HG02981 (cell line): ENCODE data around the gene AP2S1.
"Not testable (repeated sequence)": the region's sequence is repeated elsewhere in the genome, so short reads cannot be mapped to it uniquely, and the experiment has no call there.

Source experiments
- ATAC-seq: cut with Tn5 transposase; IDR thresholded peaks from one replicate; pipeline ENCODE4 v1.9.1; 2021; ENCODE audit warnings: mild to moderate bottlenecking, moderate library complexity; ENCODE audit not compliant: unreplicated experiment

AP2S1 gene

DNA sequence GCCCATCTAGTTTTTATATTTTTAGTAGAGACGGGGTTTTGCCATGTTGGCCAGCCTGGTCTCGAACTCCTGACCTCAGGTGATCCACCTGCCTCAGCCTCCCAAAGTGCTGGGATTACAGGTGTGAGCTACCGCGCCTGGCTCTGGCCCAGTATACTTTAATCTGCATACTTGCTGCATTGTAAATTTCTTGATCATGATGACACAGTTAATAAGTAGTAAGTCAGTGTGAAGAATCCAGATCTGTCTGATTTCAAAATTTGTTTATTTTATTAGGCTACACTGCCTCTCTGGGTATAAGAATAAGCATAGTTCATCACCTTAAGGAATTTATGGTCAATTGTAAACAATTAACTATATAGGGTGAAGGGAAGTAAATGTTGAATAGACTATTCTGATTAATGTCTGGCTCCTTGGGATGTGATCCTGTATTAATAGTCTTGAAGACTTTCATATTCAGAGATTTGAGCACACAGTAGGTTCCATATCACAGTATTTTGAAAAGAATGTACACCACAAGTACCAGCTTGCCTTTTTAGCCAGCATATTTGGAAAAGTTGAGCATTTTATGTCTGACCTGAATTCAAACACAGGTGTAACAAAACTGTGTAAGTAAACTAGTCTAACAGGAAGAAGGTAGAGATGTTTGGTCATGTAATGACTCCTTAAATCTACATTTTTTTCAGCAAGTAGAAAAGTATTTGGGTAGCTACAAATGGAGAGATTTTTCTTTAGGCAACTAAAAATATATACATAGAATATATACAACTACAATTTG is 17.6 kb upstream of the AP2S1 start:
- ATAC-seq = no peak

DNA sequence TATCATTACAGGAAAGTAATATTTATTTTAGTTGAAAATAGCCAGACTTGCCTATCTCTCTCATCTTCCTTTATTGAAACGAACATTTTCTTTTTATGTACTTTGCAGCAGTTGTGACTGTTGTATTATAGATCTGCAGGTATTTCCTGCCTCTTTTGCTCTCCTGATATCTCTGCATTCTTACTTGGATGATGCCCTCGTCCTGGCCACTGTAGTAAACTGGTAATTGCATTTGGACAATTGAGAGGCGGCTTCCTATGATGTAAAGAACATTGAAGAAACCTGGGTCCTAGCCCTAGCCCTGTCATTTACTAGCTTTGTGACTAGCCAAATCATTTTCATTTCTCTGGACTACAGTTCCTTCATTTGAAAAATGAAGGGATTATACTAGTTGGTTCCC is 16.5 kb upstream of the AP2S1 start:
- no peak for ATAC-seq

DNA sequence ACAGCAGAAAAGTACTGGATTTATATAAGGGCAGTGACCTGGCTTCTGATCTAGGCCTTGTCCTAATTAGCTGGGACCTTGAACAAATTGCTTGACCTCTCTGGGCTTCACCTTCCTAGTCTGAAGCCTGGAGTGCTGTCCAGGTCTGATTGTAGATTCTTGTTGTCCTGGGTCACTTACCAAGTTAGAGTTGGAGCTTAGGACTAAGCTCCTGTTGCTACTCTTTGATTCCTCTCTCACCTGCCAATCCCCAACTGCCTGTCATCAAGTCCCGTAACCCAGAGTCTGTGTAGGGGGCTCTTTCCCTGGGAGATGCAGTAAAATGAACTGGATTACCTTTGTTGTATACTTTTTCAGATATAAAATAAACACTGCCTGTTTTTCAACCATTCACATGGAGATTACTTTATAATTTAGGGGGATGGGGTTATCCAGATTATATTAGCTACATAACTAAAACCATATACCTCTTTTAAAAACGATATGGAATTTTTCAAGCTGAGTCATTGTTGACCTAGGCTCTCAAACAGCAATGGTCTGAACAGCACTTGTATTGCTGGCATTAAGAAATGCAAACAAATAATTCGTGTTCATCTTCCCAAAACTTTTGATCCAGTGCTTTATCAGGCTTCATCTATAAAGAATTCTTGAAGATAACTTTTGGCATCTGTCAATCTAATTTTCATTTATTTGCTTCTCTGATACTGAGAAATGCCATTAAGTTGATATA is 15.9 kb upstream of the AP2S1 start:
- no peak for ATAC-seq

DNA sequence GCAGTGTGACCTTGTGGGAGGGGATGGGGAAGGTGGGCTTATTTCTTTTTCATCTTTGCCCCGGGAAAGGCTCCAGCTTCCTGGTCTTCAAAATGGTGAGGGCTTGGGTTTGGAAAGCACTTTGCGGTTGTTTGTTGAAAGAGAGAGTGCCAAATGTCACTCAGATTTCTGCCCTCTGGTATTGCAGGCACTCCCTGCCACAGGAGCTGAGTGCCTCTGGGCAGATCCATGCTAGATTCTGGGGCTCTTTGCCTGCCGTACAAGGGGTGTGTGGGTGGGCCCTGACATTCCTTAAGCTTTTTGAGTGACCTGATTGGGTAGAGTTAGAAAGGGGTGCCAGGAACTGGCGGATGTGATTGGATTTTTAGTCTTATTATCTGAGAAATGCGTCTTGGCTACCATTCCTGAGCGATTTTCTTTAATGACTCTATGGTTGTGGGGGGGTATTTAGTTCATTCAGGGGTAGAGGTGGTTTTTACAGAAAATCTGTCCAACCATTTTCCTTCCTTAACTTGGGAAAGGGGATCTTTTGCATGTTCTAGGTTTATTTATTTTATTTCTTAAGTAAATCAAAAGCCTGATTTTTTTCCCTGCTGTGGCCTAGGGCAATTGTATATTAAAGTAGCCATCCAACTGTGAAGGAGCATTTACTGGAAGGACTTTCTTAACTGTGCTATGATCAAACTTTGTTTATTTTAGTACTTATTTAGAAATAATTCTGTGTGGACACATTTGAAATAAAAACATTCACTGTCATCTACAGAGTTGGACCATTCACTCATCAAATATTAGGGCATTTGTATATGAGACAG is 13.4 kb upstream of the AP2S1 start:
- ATAC-seq = no peak

DNA sequence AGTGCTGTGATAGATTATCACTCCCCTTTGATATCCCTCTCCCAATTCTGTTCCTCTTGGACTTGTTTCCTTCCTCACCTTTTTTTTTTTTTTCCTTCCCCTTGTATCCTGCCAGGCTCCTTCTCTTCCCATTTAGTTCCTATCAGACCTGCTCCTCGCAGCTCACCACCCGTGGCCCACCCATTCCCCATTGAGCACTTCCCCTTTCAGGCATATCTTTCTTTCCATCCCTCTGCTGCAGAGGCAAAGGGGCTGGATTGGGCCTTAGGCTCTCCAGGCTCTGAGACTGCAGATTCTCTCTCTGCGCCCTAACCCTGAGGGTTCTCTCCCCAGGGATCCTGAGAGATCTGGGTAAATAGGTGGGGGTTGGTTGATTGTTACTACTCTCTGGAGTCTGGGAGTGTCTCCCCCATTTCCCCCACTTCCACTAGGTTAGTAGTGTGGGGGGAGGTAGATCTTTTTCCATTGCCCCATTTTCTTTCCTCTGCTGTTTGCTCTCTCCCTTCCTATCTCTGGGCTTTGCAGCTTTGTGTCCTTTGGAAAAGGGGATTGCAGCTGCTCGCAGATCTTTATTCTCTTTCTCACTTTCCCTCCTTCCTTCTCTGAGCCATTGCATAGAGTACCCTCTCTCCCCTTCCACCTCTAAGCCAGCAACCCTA is 12.5 kb upstream of the AP2S1 start:
- ATAC-seq = no peak

DNA sequence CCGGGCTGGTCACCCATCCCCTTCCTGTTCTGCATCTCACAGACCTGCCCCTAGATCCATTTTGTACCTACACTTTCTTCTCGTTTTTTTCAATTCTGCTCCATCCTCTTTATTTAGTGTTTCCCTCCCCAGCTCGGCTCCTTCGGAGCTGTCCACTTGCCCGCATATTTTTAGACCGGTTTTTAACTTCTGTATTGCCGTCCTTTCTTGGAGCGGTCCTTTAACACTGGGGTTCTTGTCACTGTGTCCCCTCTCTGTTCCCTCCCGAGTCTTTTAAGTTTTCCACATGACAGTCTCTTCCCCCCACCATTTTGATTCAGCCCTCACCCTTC is 11.8 kb upstream of the AP2S1 start:
- no peak for ATAC-seq

DNA sequence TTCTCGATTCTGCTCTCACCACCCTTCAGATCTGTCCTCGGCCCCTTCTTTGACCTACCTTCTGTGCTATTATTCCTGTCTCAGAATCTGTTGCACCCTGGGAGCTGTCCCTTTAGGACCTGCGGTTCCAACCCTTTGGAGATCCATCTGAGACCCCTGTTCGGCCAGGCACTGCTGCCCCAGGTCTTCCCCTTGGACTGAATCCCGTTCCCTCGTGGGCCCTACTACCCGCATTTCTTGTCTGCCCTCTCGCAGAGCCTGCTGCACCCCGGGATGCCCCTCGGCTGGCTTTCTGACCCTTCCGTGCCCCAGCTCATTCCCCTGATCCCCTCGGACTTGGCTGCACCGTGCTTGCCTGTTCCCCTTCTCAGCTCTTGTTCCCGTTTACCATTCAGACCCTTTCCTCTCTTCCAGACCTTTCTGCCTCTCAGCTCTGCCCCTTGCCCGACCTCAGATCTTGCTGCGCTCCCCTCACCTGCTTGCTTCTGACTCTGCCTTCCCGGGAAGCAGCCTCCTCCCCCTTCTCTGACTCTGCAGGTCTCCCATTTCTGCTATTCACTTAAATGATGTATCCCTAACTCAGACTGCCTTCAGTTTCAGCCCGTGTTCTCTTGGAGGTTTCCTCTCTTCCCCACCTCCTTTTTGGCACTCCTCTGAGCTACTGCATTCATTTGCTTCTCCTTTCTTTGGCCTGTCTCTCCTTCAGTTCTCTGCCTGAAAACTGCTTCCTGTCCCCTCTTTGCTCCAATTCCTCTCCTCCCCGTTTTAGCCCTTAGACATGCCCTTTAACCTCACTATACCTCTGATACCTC is 11.3 kb upstream of the AP2S1 start:
- ATAC-seq = no peak

DNA sequence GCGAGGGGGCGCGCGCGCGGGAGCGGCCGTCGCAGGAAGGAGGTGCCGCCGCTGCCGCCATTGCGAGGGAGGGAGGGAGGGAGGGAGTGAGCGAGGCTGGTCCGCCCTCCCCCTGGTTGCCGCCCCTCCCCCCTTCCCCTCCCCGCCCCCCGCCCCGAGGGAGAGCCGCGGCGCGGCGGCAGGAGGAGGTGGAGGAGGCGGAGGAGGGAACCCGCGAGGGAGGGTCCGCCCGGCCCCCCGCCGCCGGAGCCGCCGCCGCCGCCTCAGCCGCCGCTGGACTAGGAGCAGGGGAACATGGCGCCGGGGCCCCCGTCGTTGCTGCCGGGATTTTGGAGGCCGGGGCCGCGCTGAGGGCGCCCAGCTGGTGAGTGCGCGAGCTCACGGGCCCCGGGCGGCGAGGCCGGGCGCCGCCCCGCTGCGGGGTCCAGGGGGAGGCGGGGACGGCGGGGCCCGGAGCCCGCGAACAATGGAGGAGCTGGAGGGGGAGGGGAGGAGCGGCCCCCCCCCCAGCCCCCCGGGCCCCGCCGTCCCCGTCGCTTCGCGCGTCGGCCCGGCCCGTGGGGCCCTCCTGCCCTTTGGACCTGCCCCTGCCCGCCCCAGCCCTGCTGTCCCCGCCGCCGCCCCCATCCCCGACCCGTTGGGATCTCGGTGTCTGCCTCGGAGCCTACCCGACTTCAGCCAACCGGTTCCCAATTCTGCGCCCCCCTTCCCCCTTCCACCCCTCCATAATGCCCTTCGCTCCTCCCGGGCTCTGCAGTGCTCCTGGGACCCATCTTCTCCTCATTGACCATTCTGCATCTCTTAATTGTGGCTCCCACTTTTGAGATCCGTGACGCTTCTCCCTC is 10.4 kb upstream of the AP2S1 start, which contains the start of gene ARHGAP35:
ARHGAP35 (plus strand) TSS at position 152 of the 845 bp plus-strand sequence. CDS start 57,679 bp downstream, outside the sequence.
- peak; percentile 22 for ATAC-seq

DNA sequence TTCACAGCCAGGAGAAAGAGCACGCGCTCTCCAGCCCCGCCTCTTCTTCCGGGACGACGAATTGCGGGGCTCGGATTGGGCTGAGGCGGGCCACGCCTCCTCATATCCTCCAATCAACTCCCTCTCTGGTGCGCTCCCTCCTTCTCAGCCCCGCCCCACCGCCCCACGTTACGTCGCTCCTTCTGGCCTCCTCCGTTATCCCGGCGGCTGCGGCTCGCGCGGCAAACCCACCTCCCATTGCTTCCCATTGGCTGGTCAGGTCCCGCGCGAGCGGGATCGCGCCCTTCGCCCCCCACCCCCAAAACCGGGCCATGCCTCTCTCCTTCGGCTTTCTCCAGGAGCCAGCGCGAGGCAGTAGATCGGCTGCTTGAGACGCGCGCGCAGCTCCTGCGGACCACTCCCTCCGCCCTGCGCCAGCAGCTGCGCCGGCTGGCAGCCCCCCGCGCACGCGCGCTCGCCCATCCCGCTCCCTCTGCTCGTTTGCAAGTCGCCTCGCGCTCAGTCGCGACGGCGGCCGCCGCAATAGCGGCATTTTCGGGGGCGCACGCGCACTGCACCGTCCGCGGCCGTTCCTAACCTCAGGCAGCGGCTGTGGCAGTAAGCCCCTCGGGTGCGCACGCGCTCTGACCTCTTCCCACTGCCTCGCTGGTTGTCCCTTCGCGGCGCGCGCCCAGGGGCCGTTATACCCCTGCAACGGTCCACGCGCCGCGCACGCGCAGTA is 9.6 kb upstream of the AP2S1 start:
- ATAC-seq = peak; percentile 74

DNA sequence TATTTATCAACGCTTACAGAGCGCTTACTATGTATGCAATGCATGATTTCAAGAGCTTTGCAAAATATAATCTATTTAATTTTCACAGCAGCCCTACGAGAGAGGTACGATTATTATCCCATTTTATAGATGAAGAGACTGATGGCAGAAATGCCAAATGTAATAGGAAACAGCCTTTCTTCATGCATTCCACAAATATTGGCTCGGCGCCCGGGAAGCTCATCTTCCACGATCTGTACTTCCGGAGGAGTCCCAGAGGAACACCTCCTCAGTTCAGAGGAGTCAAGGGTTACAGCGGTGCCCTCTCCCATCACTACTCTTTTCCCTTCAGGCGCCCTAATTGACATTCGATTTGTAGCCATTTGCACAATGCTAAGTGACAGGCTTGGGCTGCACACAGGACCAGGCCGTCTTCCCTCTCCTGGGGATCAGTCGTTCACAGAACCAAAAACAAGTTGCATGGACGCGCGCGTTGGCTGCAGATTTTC is 9.0 kb upstream of the AP2S1 start:
- no peak for ATAC-seq

DNA sequence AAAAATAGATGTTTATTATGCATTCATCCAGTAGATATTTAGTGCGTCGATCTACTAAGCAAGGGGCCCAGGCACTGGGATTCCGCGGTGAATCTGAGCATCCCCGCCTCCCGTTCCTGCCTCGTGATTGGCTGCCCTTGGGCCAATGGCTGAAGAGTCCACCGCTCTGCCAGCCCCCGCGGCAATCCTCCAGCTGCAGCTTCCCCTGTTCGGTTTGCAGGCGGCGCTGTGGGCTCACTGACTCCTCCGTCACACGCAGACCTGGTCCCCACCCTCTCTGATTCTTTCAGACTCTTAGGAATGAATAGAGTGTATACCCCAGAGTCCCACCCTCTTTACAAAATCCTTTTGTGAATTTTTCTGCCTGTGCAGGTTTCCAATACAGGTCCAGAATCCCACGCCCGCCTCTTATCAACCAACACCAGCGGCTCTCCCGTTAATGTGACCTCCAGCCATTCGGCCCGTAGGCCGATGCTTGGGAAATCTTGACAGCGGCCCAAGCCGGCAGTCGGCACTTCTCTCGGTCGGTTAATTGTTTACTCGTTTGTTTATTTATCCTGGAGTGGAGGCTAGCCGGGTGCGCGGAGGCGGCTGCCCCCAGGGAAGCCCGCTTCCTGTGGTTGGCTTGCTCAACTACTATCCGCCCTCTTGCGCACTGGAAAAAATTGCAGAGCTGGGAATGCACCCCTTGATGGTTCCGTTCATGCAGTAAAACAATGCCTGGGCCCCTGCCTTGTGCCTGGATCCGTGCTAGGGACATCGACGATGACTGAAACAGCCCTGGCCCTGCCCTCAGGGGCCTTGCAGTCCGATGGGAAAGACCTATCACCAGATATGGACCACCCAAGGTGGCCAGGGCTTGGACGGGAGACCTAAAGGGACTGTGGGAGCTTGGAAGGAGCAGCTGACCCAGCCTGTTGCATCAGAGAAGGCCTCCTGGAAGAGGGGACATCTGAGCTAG is 5.7 kb upstream of the AP2S1 start:
- peak; percentile 30 for ATAC-seq

DNA sequence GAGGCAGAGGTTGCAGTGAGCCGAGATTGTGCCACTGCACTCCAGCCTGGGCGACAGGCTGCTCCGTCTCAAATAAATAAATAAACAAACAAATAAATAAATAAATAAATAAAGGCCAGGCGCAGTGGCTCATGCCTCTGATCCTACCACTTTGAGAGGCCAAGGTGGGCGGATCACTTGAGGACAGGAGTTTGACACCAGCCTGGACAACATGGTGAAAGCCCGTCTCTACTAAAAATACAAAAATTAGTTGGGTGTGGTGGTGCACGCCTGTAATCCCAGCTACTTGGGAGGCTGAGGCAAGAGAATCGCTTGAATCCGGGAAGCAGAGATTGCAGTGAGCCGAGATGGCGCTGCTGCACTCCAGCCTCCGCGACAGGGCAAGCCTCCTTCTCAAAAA is 4.1 kb upstream of the AP2S1 start:
- not testable (repeated sequence) for ATAC-seq

DNA sequence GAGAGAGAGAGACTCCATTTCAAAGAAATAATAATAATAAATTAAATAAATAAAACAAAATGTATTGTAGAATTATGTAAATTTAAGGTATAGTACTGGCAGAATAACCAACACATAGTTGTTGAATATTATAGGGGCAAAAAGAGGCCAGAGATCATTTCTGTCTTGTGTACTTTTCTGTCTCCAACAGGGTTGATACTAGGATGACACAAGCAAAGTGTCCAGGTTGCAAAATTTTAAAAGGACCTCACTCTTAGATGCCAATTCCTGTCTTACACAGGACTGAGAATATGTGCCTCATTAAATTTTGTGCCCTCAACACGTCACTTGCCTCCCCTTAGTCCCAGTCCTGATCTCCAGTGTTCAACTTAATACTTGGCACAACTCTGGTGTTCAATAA is 2.2 kb upstream of the AP2S1 start:
- no peak for ATAC-seq

DNA sequence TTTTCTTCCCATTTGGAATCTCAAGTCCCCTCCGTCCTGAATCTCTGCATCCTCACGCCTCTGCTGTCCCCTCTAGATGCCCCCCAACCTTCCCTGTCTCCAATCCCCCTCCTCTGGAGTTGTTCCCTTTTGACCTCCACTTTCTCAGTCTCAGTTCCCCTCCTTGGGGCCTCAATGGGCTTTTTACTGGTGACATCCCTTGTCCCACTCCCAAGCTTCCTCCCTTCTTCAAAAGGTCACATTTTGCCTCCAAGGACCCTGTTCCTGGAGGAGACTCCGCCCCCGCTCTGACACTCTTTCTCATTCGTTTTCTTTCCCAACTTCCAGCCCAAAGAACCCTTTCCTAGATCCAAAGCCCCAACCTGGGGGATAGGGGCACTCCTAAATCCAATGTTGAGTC is 1.0 kb downstream of the AP2S1 start:
- no peak for ATAC-seq

DNA sequence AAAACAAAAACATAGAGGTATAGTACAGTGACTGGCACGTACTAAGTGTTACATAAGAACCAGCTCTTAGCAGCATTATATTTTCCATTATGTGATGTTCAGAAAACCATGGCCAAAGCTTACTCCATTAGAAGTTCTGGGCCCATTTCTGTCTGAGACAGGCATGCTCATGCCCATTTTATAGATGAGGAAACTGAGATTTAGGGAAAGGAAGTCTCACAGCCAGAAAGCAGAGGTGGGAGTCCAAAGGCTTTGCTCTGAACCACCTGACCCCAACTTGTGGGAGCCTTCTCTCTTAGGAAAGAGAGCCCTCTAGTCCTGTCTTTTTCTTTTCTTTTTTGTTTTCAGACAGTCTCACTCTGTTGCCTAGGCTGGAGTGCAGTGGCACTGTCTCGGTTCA is 2.3 kb downstream of the AP2S1 start:
- no peak for ATAC-seq

DNA sequence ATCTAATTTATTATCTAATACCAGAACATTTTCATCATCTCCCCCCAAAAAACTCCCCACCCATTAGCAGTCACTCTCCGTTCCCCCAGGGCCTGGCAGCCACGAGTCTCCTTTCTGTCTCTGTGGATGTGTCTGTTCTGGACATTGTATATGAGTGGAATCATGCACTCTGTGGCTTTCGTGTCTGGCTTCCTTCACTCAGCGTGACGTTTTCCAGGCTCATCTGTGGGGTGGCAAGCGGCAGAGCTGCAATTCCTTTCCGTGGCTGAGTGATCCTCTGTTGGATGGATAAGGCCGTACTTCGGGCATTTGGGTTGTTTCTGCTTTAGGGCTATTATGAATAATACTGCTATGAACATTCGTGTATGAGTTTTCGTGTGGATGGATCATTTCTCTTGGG is 3.1 kb downstream of the AP2S1 start:
- no peak for ATAC-seq

DNA sequence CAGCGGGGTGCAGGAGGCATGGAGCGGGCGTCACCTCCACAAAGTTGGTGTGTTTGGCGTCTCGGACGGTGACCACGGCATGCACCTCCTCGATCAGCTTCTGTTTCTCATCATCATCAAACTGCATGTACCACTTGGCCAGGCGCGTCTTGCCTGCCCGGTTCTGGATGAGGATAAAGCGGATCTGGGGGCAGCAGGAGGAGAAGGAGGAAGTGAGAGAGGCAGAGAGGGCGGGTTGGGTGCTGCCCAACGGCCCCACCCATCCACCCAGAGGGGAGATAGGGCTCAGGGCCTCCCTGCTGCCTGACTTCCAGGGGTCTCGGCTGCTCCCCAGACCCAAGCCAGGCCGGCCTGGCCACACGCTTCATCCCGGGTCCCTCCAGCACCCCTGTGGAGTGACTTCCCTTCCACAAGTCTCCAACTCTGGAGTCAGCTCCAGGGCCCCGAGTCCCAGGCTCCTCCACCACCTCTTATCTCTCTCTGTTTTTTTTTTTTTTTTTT is 4.6 kb downstream of the AP2S1 start:
- no peak for ATAC-seq
